Measurements from ENCODE around the gene OVCH1. TPM values are rescaled to one million over a fixed set of nuclear protein-coding genes. Genes with fewer than 3 reads are reported as not detected.
A peak's percentile ranks its signal among the peaks of the same experiment; 100 is the strongest.

Gene OVCH1
- polyA plus RNA-seq, 1 experiment = 0.26 TPM

- DNase-seq (ENCODE audit: low read depth, low spot score) = peak; percentile 97
- no peaks in the 10 kb centered on the region for H3K9me3 ChIP-seq (ENCODE audit: control insufficient read depth, insufficient read depth, low read length)
- TF ChIP-seq CTCF (IDR thresholded peaks at IDR 0.05; ENCODE audit: low read depth, low read length) = no peak
- POLR2A ChIA-PET = interaction anchor here (0.7 kb wide), 1 partner anchor 1315 kb away, joined by 4 read pairs; the partner anchor contains the start of gene IPO8
- H3K4me3 ChIP-seq (ENCODE audit: low read depth, low read length) = peak within 1 kb of the TSS; percentile 99
- H3K27ac ChIP-seq (ENCODE audit: low read depth, low read length) = peak within 1 kb of the TSS; percentile 92
- no peaks in the 10 kb centered on the region for H3K27me3 ChIP-seq (ENCODE audit: control insufficient read depth, insufficient read depth, low read length)
- CTCF ChIA-PET = no interaction called here
Observed at GRCh38 chr12:29380536-29381523, 116.7 kb downstream of the OVCH1 start, which contains the start of gene ERGIC2. ERGIC2 (minus strand) TSS chr12:29381172; CDS start chr12:29371633, 9,539 bp downstream.

Other genes with a start within 250 kb of the OVCH1 start
- 42.8 and 62.5 TPM in 2 replicates for gene ERGIC2, start 116.5 kb downstream of the OVCH1 start, polyA plus RNA-seq (2011; rRNA removed)